Left cardiac atrium (tissue), 4 donors: ENCODE results near the gene COX19. TPM values are rescaled to one million over a fixed set of nuclear protein-coding genes. Genes with fewer than 3 reads are reported as not detected.
"Not testable (repeated sequence)": the region's sequence is repeated elsewhere in the genome, so short reads cannot be mapped to it uniquely, and the experiment has no call there.

Experiments used
- ATAC-seq, 2 donors: fragments of 200-7000 bp; cut with Tn5 transposase; one replicate each; pipeline ENCODE4 v1.9.1; 2020; ENCODE audit warnings: mild to moderate bottlenecking in 2 of 2, moderate library complexity in 2 of 2
- DNase-seq: peaks from one replicate; pipeline ENCODE4 v3.0.0-alpha.2; 2020
- intact Hi-C, 2 donors: fragments of 100-400 bp; cut with DNase I; formaldehyde crosslinking; loops; one replicate each; pipeline versions ENCODE4 v1.14.1 to v1.15.1; 2022 to 2023
- total RNA-seq, 2 donors: library from RNA; stranded (reverse); fragmentation: NEBNext Ultra II Directional; extraction: Animal tissue kit (Norgen Biotek cat#: 25700); gene quantifications; one replicate each; pipeline ENCODE4 v1.2.1, GENCODE V29; 2021
- donor health status: DM: no; HTN: yes; CAD: no.
- donor health status: DM: no; HTN: yes; CAD: no; lungs with severe emphysema.
- donor health status: DM: yes; HTN: yes; CAD: no.
- donor health status: Dilated cardiomyopathy.

Gene COX19
- total RNA-seq, 2 donors from 2014 or later = 6.6 to 8.5 TPM

- intact Hi-C loops = no loop called here
- DNase-seq (no peak), ATAC-seq (no peak)
Observed at GRCh38 chr7:1012004-1012715, 36.8 kb upstream of the COX19 start.

- DNase-seq (no peak), ATAC-seq (no peak)
- intact Hi-C loops = no loop called here
Observed at GRCh38 chr7:1011297-1012003, 36.1 kb upstream of the COX19 start.

- ATAC-seq = no peak
- intact Hi-C loops = no loop called here
- DNase-seq = no peak
Observed at GRCh38 chr7:1010226-1010625, 34.9 kb upstream of the COX19 start.

- no peak for DNase-seq
- intact Hi-C loops = no loop called here
- ATAC-seq = no peak
Observed at GRCh38 chr7:1009747-1010146, 34.4 kb upstream of the COX19 start.

GRCh38 chr7:1008733-1009363, 33.5 kb upstream of the COX19 start:
- no peak for DNase-seq
- ATAC-seq = no peak
- intact Hi-C loops = no loop called here

GRCh38 chr7:1007901-1008300, 32.6 kb upstream of the COX19 start:
- ATAC-seq (no peak), DNase-seq (no peak)
- intact Hi-C loops = no loop called here

GRCh38 chr7:1005303-1005702, 30.0 kb upstream of the COX19 start:
- intact Hi-C loops = no loop called here
- DNase-seq (no peak), ATAC-seq (no peak)

- intact Hi-C loops = no loop called here
Observed at GRCh38 chr7:1004018-1004852, 28.9 kb upstream of the COX19 start.

GRCh38 chr7:1002445-1002844, 27.1 kb upstream of the COX19 start:
- ATAC-seq, intact Hi-C loops, DNase-seq: not testable (repeated sequence)

More at GRCh38 chr7:1004018-1004852, 28.9 kb upstream of the COX19 start:
- ATAC-seq (no peak), DNase-seq (no peak)

GRCh38 chr7:1002026-1002425, 26.7 kb upstream of the COX19 start:
- DNase-seq, ATAC-seq, intact Hi-C loops: not testable (repeated sequence)

- DNase-seq, intact Hi-C loops, ATAC-seq: not testable (repeated sequence)
Observed at GRCh38 chr7:1001069-1001770, 25.9 kb upstream of the COX19 start.

GRCh38 chr7:999941-1000935, 24.9 kb upstream of the COX19 start:
- intact Hi-C loops = loop anchor here in 1 of 2 donors (10.0 kb wide), 1 partner anchor 135 kb away; a partner anchor contains a TSS
- ATAC-seq (no peak), DNase-seq (no peak)

GRCh38 chr7:999149-999879, 24.0 kb upstream of the COX19 start:
- intact Hi-C loops = loop anchor here in 1 of 2 donors (10.0 kb wide), 1 partner anchor 135 kb away; a partner anchor contains a TSS
- DNase-seq (no peak), ATAC-seq (no peak)

GRCh38 chr7:997404-998395, 22.4 kb upstream of the COX19 start:
- DNase-seq = no peak
- ATAC-seq = no peak
- intact Hi-C loops = loop anchor here in 1 of 2 donors (10.0 kb wide), 1 partner anchor 137 kb away; a partner anchor contains a TSS

- ATAC-seq = no peak
- intact Hi-C loops = loop anchor here in 1 of 2 donors (10.0 kb wide), 1 partner anchor 139 kb away; a partner anchor contains a TSS
- DNase-seq = no peak
Observed at GRCh38 chr7:996079-996872, 20.9 kb upstream of the COX19 start.
